GM12878 (cell line): ENCODE measurements around the gene NEK2. TPM values are rescaled to one million over a fixed set of nuclear protein-coding genes. Genes with fewer than 3 reads are reported as not detected.
A peak's percentile ranks its signal among the peaks of the same experiment; 100 is the strongest.

Experiments used
- ATAC-seq: fragments of 200-7000 bp; cut with Tn5 transposase; 3 replicates; pipeline ENCODE4 v1.9.1; 2020; ENCODE audit warnings: mild to moderate bottlenecking, moderate library complexity
- BruUV-seq: library from RNA; stranded (reverse); fragments of 400-500 nt; replicated peaks from 2 replicates; lab custom pipeline; 2021; lab: Mats Ljungman, UMichigan
- CTCF ChIA-PET: fragments of 300-600 bp; sonication (Branson Sonifier 250); formaldehyde crosslinking; extraction: SDS; loops from one replicate; lab custom pipeline; 2021; ENCODE audit warnings: inconsistent platforms; lab: Yijun Ruan, JAX
- POLR2A ChIA-PET: fragments of 350-600 bp; formaldehyde crosslinking; extraction: SDS; loops from one replicate; lab custom pipeline; 2021; ENCODE audit warnings: inconsistent platforms; lab: Charles Lee
- RAD21 ChIA-PET: fragments of 300-600 bp; sonication (Branson Sonifier 250); formaldehyde crosslinking; loops from one replicate; lab custom pipeline; 2023; ENCODE audit warnings: antibody characterized with exemption; ENCODE audit not compliant: unreplicated experiment; lab: Charles Lee
- SMC1A ChIA-PET: fragments of 300-600 bp; sonication (Branson Sonifier 250); formaldehyde crosslinking; loops from one replicate; lab custom pipeline; 2023; ENCODE audit not compliant: unreplicated experiment, uncharacterized antibody; lab: Charles Lee
- DNase-seq: peaks from one replicate; pipeline ENCODE4 v3.0.0-alpha.2; 2011; ENCODE audit warnings: low read depth, low spot score
- FAIRE-seq: peaks from 3 replicates; lab custom pipeline; 2011; peaks lifted over from hg19 to GRCh38; lab: Jason Lieb, UNC
- H2AFZ ChIP-seq: 2 replicates; pipeline ENCODE4 v1.6.0; 2011; ENCODE audit warnings: low read depth, low read length, control low read depth; ENCODE audit not compliant: control insufficient read depth
- H3K27ac ChIP-seq: 2 replicates; pipeline ENCODE4 v1.5.1; 2011; ENCODE audit warnings: control low read depth; ENCODE audit not compliant: control insufficient read depth, insufficient read depth
- H3K27me3 ChIP-seq, 2 experiments: replicated peaks in 1 of 2; 2 replicates each; pipeline versions ENCODE4 v1.6.0 to v1.6.1; 2011; ENCODE audit warnings: low read length in 1 of 2; ENCODE audit not compliant: control insufficient read depth in 2 of 2, insufficient read depth in 2 of 2
- H3K36me3 ChIP-seq, 2 experiments: 2 replicates each; pipeline ENCODE4 v1.5.1; 2011; ENCODE audit warnings: low read length in 1 of 2; ENCODE audit not compliant: control insufficient read depth in 2 of 2, insufficient read depth in 2 of 2
- H3K4me1 ChIP-seq: 2 replicates; pipeline ENCODE4 v1.6.1; 2011; ENCODE audit warnings: mild to moderate bottlenecking, low read length, moderate library complexity, mixed read lengths; ENCODE audit not compliant: control insufficient read depth, insufficient read depth
- H3K4me2 ChIP-seq: 2 replicates; pipeline ENCODE4 v1.6.0; 2011; ENCODE audit warnings: control low read depth; ENCODE audit not compliant: control insufficient read depth, insufficient read depth
- H3K4me3 ChIP-seq: fragments of 200-600 bp; sonication (generic); 2 replicates; pipeline ENCODE4 v1.5.1; 2016
- H3K79me2 ChIP-seq: 2 replicates; pipeline ENCODE4 v1.6.0; 2011; ENCODE audit warnings: low read length; ENCODE audit not compliant: control insufficient read depth, insufficient read depth
- H3K9ac ChIP-seq: 2 replicates; pipeline ENCODE4 v1.8.0; 2011; ENCODE audit warnings: low read length, control low read depth, mixed read lengths; ENCODE audit not compliant: control insufficient read depth, insufficient read depth
- H3K9me3 ChIP-seq: replicated peaks from 3 replicates; pipeline ENCODE4 v1.5.1; 2011; ENCODE audit warnings: mild to moderate bottlenecking, low read length; ENCODE audit not compliant: control insufficient read depth, insufficient read depth
- H4K20me1 ChIP-seq: 2 replicates; pipeline ENCODE4 v1.6.0; 2011; ENCODE audit not compliant: control insufficient read depth, insufficient read depth
- CBX5 ChIP-seq: sonication (generic); IDR thresholded peaks from 2 replicates; pipeline ENCODE4 v1.6.1; 2016; ENCODE audit warnings: low read depth, moderate library complexity, mild to moderate bottlenecking, inconsistent platforms
- CHD4 ChIP-seq: fragments of 200-600 bp; sonication (generic); IDR thresholded peaks from 2 replicates; pipeline ENCODE4 v1.6.1; 2016; ENCODE audit warnings: mild to moderate bottlenecking
- EGR1 ChIP-seq, 2 experiments: IDR thresholded peaks; 1 replicate in 1 of 2; 2 replicates in 1 of 2; pipeline ENCODE4 v1.6.1; 2011 to 2012; ENCODE audit warnings: low read depth in 2 of 2, low read length in 2 of 2, borderline replicate concordance in 1 of 2, mild to moderate bottlenecking in 1 of 2, moderate library complexity in 1 of 2
- FOXM1 ChIP-seq: IDR thresholded peaks from 2 replicates; pipeline ENCODE4 v1.6.1; 2012; ENCODE audit warnings: low read depth, mild to moderate bottlenecking, inconsistent platforms, low read length, moderate library complexity
- KDM1A ChIP-seq: fragments of 200-600 bp; sonication (generic); IDR thresholded peaks from 2 replicates; pipeline ENCODE4 v1.6.1; 2016; ENCODE audit warnings: borderline replicate concordance
- KLF5 ChIP-seq: fragments of 450-650 bp; IDR thresholded peaks from 2 replicates; pipeline ENCODE4 v1.6.1; 2014; ENCODE audit warnings: mild to moderate bottlenecking; ENCODE audit not compliant: partially characterized antibody
- MYB ChIP-seq: fragments of 150-350 bp; IDR thresholded peaks from 2 replicates; pipeline ENCODE4 v1.6.1; 2014; ENCODE audit warnings: mild to moderate bottlenecking, low read depth, low read length, borderline replicate concordance
- NFXL1 ChIP-seq: fragments of 450-650 bp; IDR thresholded peaks from 2 replicates; pipeline ENCODE4 v1.6.1; 2017; ENCODE audit warnings: antibody characterized with exemption, mild to moderate bottlenecking, borderline replicate concordance
- POLR2A ChIP-seq: IDR thresholded peaks from 2 replicates; pipeline ENCODE4 v1.6.1; 2011; ENCODE audit warnings: low read depth, mild to moderate bottlenecking, low read length
- POLR2AphosphoS2 ChIP-seq: IDR thresholded peaks from 2 replicates; pipeline ENCODE4 v1.6.1; 2011; ENCODE audit warnings: low read depth, mild to moderate bottlenecking, low read length, improper control_type of control experiment, moderate library complexity
- POLR2AphosphoS5 ChIP-seq: IDR thresholded peaks from 2 replicates; pipeline ENCODE4 v1.6.1; 2011; ENCODE audit warnings: mild to moderate bottlenecking, low read length, inconsistent platforms
- POU2F2 ChIP-seq: IDR thresholded peaks from 3 replicates; pipeline ENCODE4 v1.6.1; 2011; ENCODE audit warnings: low read depth, mild to moderate bottlenecking, low read length, borderline replicate concordance
- RUNX3 ChIP-seq: IDR thresholded peaks from 2 replicates; pipeline ENCODE4 v1.6.1; 2012; ENCODE audit warnings: low read length, inconsistent platforms
- SIN3A ChIP-seq: IDR thresholded peaks from 2 replicates; pipeline ENCODE4 v1.6.1; 2012; ENCODE audit warnings: low read depth, low read length, improper control_type of control experiment
- SMAD5 ChIP-seq: IDR thresholded peaks from 2 replicates; pipeline ENCODE4 v1.6.1; 2016; ENCODE audit warnings: antibody characterized with exemption, low read depth
- SMARCA5 ChIP-seq: fragments of 450-650 bp; IDR thresholded peaks from 2 replicates; pipeline ENCODE4 v1.6.1; 2017; ENCODE audit warnings: mild to moderate bottlenecking
- SMC3 ChIP-seq: IDR thresholded peaks from 2 replicates; pipeline ENCODE4 v1.6.1; 2011; ENCODE audit warnings: low read length, improper control_type of control experiment, borderline replicate concordance
- SREBF2 ChIP-seq: IDR thresholded peaks from 2 replicates; pipeline ENCODE4 v1.6.1; 2012; ENCODE audit warnings: mild to moderate bottlenecking, low read length
- SRF ChIP-seq, 2 experiments: IDR thresholded peaks; 2 replicates each; pipeline ENCODE4 v1.6.1; 2011; ENCODE audit warnings: low read depth in 2 of 2, low read length in 2 of 2, mild to moderate bottlenecking in 1 of 2, moderate library complexity in 1 of 2
- TARDBP ChIP-seq: IDR thresholded peaks from 2 replicates; pipeline ENCODE4 v1.6.1; 2016; ENCODE audit warnings: borderline replicate concordance
- TCF7 ChIP-seq: IDR thresholded peaks from 2 replicates; pipeline ENCODE4 v1.6.1; 2014; ENCODE audit warnings: antibody characterized with exemption, borderline replicate concordance
- WGBS: methylation state at CpG from one replicate; pipeline ENCODE4 v1.1.6; 2016; ENCODE audit warnings: low lambda C conversion rate; ENCODE audit not compliant: insufficient replicate concordance, insufficient coverage; ENCODE audit errors: missing lambda C conversion rate; 5-methylcytosine and 5-hydroxymethylcytosine counted together
- in situ Hi-C: fragments of 300-500 bp; cut with MboI; formaldehyde crosslinking; loops from 9 replicates; pipeline ENCODE4 v1.14.3; 2018; ENCODE audit warnings: mixed read lengths
- intact Hi-C: fragments of 100-400 bp; cut with micrococcal nuclease; formaldehyde crosslinking; loops from one replicate; pipeline ENCODE4 v1.14.2; 2022; ENCODE audit not compliant: unreplicated experiment
- polyA plus RNA-seq, 11 experiments: library from polyadenylated mRNA; depleted of rRNA in 4 of 11; unstranded in 6 of 11; stranded (reverse) in 5 of 11; fragments of >200 nt; fragmentation: Nextera tagmentation in 4 of 11; fragmentation: Illumina TruSeq in 1 of 11; extraction: Ambion mirVana in 4 of 11; extraction: Trizol in 1 of 11; gene quantifications; 1 replicate in 1 of 11; 2 replicates in 10 of 11; pipeline versions ENCODE4 v1.2.1 to v1.2.3, GENCODE V29; 2011 to 2016; ENCODE audit warnings: inconsistent platforms in 2 of 11, missing spikeins in 2 of 11, low read depth in 1 of 11
- total RNA-seq, 4 experiments: library from RNA; depleted of rRNA in 3 of 4; stranded (reverse); fragments of >200 nt in 3 of 4; fragmentation: Illumina TruSeq in 1 of 4; extraction: Trizol in 1 of 4; gene quantifications; 2 replicates each; pipeline versions ENCODE4 v1.2.1 to v1.2.3, GENCODE V29; 2013 to 2021
- TF ChIP-seq, protein P1 (sequence below): IDR thresholded peaks from 2 replicates; pipeline ENCODE4 v1.6.1; 2012; ENCODE audit warnings: low read length, inconsistent platforms

Gene NEK2
- total and polyA plus RNA-seq, 10 of the 15 experiments (the other 5 are each of a cell fraction or from before 2014, with no cell fraction given), result 16.7 to 49.7 (median 36.9) TPM

DNA sequence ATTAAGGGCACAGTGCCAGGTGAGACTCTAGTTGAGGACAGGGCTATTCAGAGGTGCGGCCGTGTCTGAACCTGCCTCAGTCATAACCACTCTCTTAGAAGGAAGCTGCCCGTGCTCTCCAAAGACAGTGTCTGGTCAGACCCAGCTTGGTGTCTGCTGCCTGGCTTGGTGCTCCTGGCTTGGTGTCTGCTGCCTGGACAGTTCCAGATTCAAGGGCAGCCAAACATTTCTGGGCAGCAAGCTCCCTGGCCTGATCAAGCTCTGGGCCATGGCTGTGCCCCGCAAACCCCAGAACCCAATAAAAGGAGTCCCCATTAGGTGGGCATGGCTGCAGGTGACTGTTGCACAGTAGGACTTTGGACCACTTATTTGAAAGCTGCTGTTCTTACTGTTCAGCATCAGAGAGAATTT lies 27.7 kb downstream of the NEK2 start (continued):
- TF ChIP-seq SMC3 (no peak), KDM1A (no peak), POLR2AphosphoS2 (no peak), SREBF2 (no peak), POLR2AphosphoS5 (no peak)
- TF ChIP-seq, protein P1, sequence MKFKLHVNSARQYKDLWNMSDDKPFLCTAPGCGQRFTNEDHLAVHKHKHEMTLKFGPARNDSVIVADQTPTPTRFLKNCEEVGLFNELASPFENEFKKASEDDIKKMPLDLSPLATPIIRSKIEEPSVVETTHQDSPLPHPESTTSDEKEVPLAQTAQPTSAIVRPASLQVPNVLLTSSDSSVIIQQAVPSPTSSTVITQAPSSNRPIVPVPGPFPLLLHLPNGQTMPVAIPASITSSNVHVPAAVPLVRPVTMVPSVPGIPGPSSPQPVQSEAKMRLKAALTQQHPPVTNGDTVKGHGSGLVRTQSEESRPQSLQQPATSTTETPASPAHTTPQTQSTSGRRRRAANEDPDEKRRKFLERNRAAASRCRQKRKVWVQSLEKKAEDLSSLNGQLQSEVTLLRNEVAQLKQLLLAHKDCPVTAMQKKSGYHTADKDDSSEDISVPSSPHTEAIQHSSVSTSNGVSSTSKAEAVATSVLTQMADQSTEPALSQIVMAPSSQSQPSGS, result no peak

DNA sequence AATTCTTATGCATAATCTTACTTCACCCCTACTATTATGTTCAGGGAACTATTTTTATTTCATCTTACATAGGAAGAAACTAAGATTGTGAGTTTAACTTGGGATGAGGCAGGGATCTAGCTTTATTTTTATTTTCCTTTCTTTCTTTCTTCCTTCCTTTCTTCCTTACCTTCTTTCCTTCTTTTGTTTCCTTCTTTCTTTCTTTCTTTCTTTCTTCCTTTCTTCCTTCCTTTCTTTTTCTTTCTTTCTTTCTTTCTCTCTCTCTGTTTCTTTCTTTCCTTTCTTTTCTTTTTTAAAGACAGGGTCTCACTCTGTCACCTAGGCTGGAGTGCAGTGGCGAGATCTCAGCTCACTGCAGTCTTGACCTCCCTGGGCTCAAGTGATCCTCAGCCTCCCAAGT lies 28.9 kb downstream of the NEK2 start:
- BruUV-seq, result no TSS peak
- Histone ChIP-seq H3K9ac (no peak overlapping the region), H3K9me3 (no peaks in the 10 kb centered on the region), H3K4me1 (no peaks in the 10 kb centered on the region), H3K4me2 (no peak overlapping the region), H3K27ac (no peak overlapping the region), H3K4me3 (no peak overlapping the region), H3K79me2 (no peaks in the 10 kb centered on the region), H3K36me3 (no peaks in the 10 kb centered on the region), H3K27me3 (no peaks in the 10 kb centered on the region), H4K20me1 (no peaks in the 10 kb centered on the region; the same call in 1 of the 2 replicates), H2AFZ (no peak overlapping the region)
- ChIA-PET CTCF (interaction anchor here (1.0 to 2.0 kb wide), 4 partner anchors 11 to 132 kb away, joined by 3 to 6 read pairs (median 4); no protein-coding TSS in a partner anchor), RAD21 (interaction anchor here (1.7 kb wide), 1 partner anchor 132 kb away, joined by 4 read pairs; no protein-coding TSS in a partner anchor), POLR2A (interaction anchor here (0.5 kb wide), 1 partner anchor 23 kb away, joined by 3 read pairs; no protein-coding TSS in a partner anchor), SMC1A (interaction anchor here (0.5 to 1.0 kb wide), 2 partner anchors 9 to 39 kb away, joined by 3 read pairs; no protein-coding TSS in a partner anchor)
- ATAC-seq (no peak), FAIRE-seq (peak; percentile 57), DNase-seq (no peak)
- in situ Hi-C loops, result no loop called here
- WGBS, result 0% methylated on average over 1 of the region's 1 CpG
- intact Hi-C loops, result no loop called here
- no peak for TF ChIP-seq POU2F2
- TF ChIP-seq MYB, result no peak
- no peak for TF ChIP-seq SRF (IDR thresholded peaks at IDR 0.05; ENCODE audit: low read depth in 2 of 2, low read length in 2 of 2)
- TF ChIP-seq CBX5, result no peak
- TF ChIP-seq EGR1 (IDR thresholded peaks at IDR 0.05; ENCODE audit: borderline replicate concordance in 1 of 2, low read depth in 2 of 2, low read length in 2 of 2), result no peak
- no peak for TF ChIP-seq SMAD5
- TF ChIP-seq FOXM1, result no peak
- TF ChIP-seq SMARCA5, result no peak
- TF ChIP-seq KLF5, result no peak
- no peak for TF ChIP-seq NFXL1
- TF ChIP-seq SIN3A, result no peak
- no peak for TF ChIP-seq POLR2AphosphoS5
- TF ChIP-seq POLR2AphosphoS2, result no peak
- TF ChIP-seq TARDBP, result no peak
- no peak for TF ChIP-seq POLR2A
- TF ChIP-seq TCF7, result no peak
- TF ChIP-seq RUNX3, result no peak
- no peak for TF ChIP-seq CHD4
